Type B pancreatic cell (in vitro differentiated cells): ENCODE results near the gene PPP1R12A. TPM values are rescaled to one million over a fixed set of nuclear protein-coding genes. Genes with fewer than 3 reads are reported as not detected.

Experiments used
- DNase-seq: peaks from one replicate; pipeline ENCODE4 v3.0.0; 2021; ENCODE audit warnings: mixed read lengths; ENCODE audit not compliant: unreplicated experiment; ENCODE audit errors: extremely low spot score
- H3K27ac Mint-ChIP-seq: 2 replicates; pipeline ENCODE4 v1.8.0; 2021; ENCODE audit warnings: mild to moderate bottlenecking, mixed read lengths
- H3K27me3 Mint-ChIP-seq: 2 replicates; pipeline ENCODE4 v1.8.0; 2021; ENCODE audit warnings: mixed read lengths
- H3K36me3 Mint-ChIP-seq: 2 replicates; pipeline ENCODE4 v1.8.0; 2021; ENCODE audit warnings: mixed read lengths
- H3K4me1 Mint-ChIP-seq: one replicate; pipeline ENCODE4 v1.8.0; 2021; ENCODE audit warnings: mixed read lengths; ENCODE audit not compliant: unreplicated experiment
- H3K4me3 Mint-ChIP-seq: 2 replicates; pipeline ENCODE4 v1.8.0; 2021; ENCODE audit warnings: mild to moderate bottlenecking, mixed read lengths
- H3K9me3 Mint-ChIP-seq: 2 replicates; pipeline ENCODE4 v1.8.0; 2021; ENCODE audit warnings: mixed read lengths
- CTCF ChIP-seq: fragments of 200-600 bp; sonication (generic); conservative IDR thresholded peaks from 2 replicates; pipeline ENCODE4 v1.5.0; 2021; ENCODE audit warnings: antibody characterized with exemption, mild to moderate bottlenecking
- total RNA-seq: library from RNA; stranded (reverse); gene quantifications from 2 replicates; pipeline ENCODE4 v1.2.1, GENCODE V29; 2021; ENCODE audit warnings: low replicate concordance

PPP1R12A gene
- total RNA-seq, 1 donor from 2014 or later = 78.2 TPM

GRCh38 chr12:79737875-79738718, 196.8 kb downstream of the PPP1R12A start:
- Mint-ChIP-seq H3K27ac (no peak overlapping the region), H3K9me3 (no peaks in the 10 kb centered on the region), H3K36me3 (no peaks in the 10 kb centered on the region), H3K4me1 (peaks cover 4% of the 10 kb centered on the region), H3K4me3 (no peak overlapping the region), H3K27me3 (no peaks in the 10 kb centered on the region)
- DNase-seq = no peak
- TF ChIP-seq CTCF = peak; percentile 79

- Mint-ChIP-seq H3K4me1 (no peaks in the 10 kb centered on the region), H3K27me3 (no peaks in the 10 kb centered on the region), H3K36me3 (no peaks in the 10 kb centered on the region), H3K9me3 (peaks cover 6% of the 10 kb centered on the region), H3K4me3 (no peak overlapping the region), H3K27ac (no peak overlapping the region)
- no peak for TF ChIP-seq CTCF
- no peak for DNase-seq
These were observed 202.3 kb downstream of the PPP1R12A start for GRCh38 chr12:79732638-79733037.

- peaks cover 6% of the 10 kb centered on the region for H3K9me3 Mint-ChIP-seq
- H3K4me3 Mint-ChIP-seq = no peak overlapping the region
- no peak for TF ChIP-seq CTCF
- no peaks in the 10 kb centered on the region for H3K36me3 Mint-ChIP-seq
- no peak for DNase-seq
- H3K4me1 Mint-ChIP-seq = no peaks in the 10 kb centered on the region
- no peaks in the 10 kb centered on the region for H3K27me3 Mint-ChIP-seq
- H3K27ac Mint-ChIP-seq = no peak overlapping the region
These were observed 208.9 kb downstream of the PPP1R12A start for GRCh38 chr12:79725987-79726386.

Other genes with a start within 250 kb of the PPP1R12A start
- gene PAWR, start 244.1 kb downstream of the PPP1R12A start, total RNA-seq = 72.8 and 107 TPM in 2 replicates
- 0.27 and 0.83 TPM in 2 replicates for gene OTOGL, start 164.4 kb upstream of the PPP1R12A start, total RNA-seq